GM18861 (cell line): ENCODE results near the gene SLC24A3.

Experiments
- ATAC-seq: cut with Tn5 transposase; IDR thresholded peaks from one replicate; pipeline ENCODE4 v1.9.1; 2021; ENCODE audit not compliant: unreplicated experiment

Gene SLC24A3

DNA sequence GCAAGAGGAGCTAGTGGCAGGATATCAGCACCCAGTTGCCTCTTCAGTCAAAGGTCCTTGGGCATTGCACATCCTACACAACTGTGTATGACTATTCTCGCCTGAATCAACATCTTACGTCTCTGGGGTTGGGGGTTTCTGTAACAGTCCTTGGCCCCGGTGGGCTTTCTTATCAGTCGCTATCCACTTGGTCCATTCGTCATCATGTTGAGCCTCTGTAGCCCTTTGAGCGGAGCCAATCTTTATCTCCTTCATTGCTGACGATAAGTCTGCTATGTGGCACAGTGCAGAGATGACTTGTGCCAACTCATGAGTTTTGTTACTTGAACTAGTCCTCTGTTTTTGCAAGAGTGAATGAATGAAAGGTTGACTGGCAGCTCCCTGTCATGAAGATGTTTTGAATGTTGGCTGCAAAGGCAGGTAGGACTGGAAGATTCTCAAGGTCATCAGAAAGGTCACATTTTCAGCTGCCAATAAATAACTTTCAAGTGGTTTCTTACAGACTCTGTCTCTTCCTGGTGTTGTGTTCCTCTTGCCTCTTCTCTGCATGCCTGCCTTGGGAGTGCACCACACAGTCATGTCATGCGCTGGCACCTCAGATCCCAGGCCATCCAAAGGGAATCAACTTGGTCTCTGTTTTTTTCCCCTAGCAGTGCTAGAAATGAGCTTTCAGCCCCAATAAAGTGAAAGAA lies 238.9 kb downstream of the SLC24A3 start:
- ATAC-seq, result no peak

DNA sequence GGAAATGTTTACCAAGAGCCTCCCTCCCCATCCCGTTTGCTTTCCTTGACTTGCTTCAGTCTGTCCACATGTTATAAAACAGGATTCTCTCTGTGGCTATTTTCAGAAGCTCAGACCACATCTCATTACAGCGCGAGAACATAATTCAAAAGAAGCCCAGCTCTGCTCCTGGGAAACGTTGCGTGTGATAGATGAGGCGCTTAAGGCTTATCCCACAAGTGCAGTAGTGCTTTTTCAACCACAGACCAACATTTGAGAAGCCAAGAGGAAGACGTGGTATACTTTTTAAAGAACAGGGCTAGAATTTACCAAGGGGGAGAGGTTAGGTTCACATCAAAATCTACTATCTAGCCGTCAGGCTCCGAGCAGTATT lies 239.5 kb downstream of the SLC24A3 start:
- no peak for ATAC-seq

DNA sequence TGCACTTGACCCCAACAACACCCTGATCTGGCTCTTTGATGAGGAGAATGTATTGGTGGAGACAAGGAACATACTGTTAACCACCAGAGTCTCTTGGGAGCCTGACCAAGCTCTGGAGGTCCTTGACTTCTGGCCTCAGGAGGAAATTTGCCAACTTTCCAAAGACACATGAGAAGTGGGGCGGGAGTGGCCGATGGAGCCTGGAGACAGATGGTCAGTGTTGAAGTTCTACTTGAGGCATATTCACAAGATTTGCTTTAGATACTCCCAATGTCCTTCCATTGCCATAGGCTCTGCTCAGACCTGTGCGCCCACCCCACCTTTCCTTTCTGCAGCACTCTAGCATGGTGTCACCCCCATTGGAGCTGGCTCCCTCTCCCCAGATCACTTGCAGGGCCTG lies 241.0 kb downstream of the SLC24A3 start:
- no peak for ATAC-seq

DNA sequence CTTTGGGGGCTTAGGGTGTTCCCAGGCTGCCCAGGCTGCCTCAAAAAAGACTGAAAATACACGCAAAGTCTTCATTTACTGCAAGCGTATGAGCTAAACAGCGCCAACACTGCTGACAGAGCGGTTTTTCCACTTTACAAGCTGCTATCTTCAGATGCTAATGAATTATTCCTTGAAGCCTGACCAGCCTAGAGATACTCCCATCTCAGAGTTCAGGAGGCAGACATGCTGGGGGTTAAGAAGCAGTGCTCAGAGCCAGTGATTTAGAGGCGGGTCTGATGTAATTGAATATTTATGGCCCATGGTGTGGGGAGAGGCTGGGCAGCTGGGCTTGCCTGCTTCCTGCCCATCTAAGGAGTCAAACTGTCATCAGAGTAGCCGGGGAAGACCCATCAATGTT lies 241.4 kb downstream of the SLC24A3 start:
- ATAC-seq, result no peak

DNA sequence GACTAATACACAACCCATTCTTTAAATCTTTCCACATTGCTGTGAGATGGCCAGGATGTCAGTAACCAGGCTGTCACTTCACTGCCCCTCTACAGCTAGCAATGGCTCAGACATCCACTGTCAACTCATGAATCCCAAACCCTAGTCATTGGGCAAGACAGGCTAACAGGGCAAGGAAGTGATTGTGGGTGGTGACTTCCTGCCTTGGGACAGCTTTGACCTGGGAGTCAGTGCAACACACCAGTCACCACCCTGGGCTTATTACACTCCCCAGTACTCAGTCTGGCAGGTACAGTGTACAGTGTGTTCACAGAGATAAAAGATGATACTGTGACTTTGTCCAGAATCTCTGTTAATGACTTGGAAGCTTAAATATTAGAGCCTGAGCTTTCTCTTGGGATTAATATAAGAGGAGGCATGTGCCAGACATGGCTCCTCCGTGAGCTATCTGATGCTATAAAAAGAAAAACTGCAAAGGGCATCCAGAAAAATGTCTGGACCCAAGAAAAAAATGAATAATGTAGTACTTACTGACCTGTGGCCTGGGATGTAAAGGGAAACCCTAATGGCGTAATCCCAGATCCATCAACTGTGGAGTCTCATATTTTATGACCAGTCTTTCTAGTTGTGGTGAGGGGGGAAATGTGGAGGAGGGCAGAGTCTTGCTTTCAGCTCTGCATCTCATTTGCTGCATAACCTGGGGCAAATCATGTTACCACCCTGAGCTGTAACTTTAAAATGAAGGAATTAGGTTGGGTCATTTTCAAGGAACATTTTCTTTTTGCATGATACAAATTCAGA lies 244.4 kb downstream of the SLC24A3 start:
- ATAC-seq, result no peak

DNA sequence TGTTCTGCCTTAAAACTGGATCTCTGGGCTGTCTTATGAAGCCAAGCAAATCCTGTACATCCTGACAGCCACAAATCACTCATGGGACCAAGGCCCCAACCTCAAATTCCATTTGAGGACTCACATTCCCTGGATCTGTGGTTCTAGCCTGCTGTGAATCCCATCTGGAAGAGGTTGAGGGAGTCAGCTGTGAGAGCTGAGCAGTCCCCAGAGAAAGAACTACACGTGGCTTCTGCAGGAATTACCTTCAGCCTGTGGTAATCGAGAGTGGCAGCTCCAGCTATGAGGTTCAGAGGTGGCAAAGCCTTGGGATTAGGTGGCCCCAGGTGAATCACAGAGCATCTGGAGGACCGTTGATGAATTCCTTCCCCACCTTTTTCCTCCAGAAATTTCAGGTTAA lies 245.2 kb downstream of the SLC24A3 start:
- ATAC-seq, result no peak

DNA sequence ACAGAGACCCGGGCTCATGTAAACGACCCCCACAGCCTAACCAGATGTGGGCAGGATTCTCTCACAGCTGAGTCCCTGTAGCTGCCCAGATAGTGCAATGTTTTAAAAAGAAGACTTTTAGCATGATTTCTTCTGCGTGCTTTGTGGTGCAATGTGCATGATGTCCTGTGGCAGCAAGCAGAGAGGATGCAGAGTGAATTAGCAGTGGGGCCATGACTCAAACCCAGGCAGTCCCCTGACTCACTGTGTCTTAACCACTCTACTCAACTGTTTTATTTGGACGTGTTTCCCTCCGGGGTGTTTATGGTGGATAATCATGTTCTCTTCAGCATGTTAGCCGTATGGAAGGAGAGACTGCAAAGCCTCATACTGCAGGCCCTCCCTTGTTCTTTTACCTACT lies 247.9 kb downstream of the SLC24A3 start:
- ATAC-seq, result no peak

DNA sequence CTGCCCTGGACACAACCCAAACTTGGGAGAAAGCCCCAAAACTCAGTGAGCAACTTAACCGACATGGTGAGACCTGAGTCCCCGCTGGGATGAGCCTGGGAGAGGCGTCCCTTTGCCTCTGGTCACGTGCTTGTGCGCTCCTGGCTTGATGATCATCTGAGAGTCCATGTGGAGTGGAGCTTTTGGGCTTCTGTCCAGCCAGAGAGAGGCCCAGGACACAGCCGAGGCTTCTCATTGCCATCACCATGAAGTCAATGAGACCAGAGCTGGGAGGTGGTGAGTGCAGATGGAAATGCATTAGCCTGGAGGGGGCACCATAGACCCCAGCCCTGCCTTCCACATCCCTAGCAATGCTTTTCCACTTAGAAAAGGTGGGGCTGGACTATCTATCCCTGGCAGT lies 250.0 kb downstream of the SLC24A3 start:
- ATAC-seq, result no peak

DNA sequence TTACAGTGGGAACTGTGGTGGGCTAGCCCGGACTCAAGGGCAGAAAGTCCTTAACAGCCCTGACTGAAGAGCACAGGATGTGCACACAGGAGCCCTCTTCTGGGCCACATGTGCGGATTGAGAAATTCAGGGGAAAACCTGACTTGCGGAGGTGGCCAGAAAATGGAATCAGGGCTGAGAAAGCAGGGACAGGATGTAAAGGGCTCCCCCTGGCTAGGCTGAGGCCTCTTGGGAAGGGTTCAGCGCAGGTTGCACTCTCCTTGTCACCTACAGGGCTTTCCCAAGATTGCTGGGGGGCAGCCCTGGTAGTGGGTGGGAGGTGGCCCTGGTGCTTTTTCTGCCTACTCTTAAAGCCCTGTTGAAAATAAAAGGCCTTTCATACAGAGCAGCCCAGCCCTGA lies 251.2 kb downstream of the SLC24A3 start:
- ATAC-seq, result no peak

DNA sequence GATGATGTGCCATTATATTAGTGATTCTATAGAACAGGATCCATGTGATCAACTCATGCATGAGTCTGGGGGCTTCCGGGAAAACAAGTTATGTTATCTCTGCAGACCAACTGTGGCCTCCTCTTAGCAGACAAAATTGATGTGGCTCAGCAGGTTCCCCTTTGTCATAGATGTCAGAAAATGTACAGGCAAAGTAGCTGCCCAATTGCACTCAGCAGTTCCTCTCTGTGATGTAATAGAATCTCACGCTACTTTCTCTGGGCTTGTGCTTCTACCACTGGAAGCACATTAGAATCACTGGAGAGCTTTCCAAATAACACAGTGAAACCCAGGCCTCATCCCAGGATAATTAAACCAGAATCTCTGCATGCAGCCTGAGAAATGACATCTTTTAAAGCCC lies 253.1 kb downstream of the SLC24A3 start:
- no peak for ATAC-seq

DNA sequence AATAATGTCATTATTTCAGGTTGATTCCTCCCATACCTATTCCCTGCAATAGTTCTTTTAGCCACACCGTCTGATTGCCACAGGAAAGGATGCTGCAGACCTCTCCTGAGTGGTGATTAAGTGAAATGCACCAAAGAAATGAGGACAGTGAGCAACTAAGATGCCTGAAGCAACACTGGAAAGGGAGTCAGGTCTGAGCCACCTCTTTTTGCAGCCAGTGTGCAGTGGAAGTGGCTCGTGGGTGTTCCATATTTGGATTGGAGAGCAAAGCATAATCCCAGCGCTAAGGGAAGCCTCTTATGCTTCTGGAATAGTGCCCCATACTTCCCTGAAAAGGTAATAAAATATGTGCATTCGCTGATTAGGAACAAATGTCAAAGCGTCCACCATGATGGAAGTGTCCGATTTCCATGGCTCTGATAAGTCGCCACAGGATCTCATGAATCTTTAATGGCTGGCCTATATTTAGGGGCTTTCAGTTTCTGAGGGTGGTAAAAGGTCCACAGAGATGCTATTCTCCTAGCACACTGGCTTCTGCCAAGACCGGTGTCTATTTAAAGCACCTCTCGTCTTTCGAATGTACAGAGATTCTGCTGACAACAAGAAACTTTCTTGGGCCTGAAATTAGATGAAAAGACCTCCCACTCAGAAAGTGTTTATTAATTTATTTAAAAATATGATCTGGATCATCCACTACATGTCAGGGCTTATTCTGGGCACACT lies 253.9 kb downstream of the SLC24A3 start:
- ATAC-seq, result no peak

DNA sequence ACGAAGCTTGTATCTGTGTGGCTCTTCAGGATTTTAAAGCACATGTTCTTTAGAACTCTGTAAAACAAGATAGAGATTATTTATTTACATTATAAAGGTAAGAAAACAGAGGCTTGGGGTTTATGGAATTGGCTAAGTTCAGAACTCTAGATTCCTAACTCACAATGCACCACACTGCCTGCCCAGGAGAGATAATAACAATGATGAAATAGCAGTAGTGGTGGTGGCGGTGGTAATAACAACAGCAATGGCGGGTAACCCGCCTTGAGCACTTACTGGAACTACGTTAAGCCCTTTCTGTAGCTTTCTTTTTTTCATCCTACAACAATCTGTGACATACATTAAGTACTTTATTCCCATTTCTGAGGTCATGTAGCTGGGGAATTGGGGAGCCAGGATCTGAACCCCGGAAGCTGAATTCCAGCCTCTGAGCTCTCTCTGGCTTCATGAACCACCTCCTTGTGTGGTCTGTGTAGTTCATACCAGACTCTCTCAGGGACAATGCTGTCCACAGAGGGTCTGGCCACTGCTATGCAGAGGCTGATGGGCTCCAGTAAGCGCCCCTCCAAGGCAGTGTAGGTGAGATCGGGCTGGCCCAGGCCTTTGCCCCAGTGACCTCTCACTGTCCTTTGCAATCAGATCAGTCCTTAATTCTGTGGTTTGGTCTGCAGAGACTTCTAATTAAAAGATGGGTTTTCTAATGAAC lies 260.9 kb downstream of the SLC24A3 start:
- ATAC-seq, result no peak

DNA sequence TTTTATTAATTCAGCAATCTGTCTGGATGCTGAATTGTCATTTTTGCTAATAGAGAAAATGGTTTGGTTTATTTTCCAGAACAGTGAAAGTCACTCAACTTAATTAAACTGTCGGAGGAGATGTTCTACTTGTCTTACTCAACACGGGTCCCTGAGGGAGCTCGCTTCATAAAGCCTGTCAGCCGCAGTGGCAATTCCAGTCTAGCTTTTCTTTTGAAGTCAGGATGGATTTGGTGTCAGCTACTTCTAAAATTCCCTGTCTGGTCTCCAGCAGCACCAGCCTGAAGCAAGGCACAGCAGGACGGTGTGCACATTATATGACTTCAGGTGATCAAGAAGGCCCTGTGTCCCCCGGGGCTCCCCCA lies 261.5 kb downstream of the SLC24A3 start:
- ATAC-seq, result no peak

DNA sequence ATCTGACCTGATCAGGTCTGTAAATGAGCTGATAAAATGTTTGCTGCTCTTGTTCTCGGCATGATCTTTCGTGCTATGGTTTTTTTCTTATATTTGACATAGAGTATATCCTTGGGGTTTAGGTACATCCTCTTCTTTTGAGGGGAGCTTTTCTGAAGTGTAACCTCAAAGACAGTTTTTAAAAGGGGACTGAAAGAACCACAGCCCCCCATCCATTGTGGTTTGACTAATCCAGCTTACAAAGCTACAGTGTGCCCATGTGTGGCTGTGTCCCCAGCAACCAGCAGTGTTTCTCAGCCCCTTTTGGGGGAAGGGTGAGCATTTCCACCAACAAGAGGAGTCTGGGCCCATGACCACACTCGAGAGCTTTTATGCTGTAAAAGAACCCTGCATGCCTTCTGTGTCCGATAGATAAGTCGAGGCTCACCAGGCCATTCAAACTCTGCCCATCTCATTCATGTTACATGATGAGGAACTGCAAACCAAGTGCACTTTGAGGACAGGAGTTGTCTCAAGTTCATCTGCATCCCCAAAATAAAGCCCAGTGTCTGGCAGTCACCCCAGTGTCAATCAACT lies 266.0 kb downstream of the SLC24A3 start:
- no peak for ATAC-seq

DNA sequence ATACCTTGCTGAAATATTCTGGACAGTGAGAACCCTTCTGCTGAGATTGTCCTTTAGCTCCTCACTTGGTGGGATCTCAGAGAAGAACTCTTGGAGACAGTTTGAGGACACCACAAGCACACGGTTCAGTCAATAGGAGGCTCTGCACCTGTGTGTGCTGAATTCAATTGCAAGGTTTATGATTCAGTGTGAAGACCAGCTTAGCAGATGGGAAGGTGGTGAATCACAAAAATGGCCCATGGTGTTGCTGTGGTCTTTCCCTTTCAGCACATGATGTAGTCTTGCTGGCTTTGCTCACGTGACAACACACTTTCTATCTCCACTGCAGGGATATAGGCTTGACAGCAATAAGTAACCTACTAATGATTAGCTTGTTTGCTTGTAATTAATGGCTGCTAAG lies 270.3 kb downstream of the SLC24A3 start:
- no peak for ATAC-seq

DNA sequence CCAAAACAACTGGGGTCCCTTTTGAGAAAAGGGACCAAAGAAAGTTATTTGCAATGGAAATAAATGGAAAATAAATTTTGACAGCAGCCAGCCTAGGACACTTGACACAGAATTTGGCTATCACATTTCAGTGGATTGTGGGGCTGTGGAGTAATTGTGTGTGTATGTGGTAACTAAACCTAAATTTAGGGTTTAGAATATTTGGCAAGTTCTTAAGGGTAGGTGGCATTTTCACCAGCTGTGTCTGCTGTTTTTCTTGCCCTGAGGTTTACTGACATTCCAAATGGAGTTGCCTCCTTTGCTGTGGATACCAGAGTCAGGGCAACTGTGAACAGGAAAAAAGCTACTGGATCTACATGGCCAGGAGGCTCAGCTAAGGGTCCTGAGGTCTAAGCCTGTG lies 270.9 kb downstream of the SLC24A3 start:
- ATAC-seq, result no peak

DNA sequence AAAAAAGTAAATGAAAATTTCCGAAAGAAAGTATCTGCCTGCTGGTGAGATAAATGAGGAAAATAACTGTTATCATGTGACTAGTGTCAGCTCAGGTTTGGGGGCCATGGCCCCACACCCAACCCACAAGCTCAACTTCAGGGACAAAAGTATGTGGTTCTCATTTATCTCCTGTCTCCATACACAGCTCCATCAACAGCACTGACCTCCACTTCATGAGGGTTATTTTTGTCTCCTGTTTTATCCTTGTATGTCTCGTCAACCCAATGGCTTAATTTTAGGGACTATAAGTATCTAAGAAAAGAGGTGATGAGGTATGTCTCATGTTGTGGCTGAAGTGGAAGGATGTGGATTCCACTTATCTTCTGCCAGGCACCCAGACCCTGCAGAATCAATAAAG lies 274.0 kb downstream of the SLC24A3 start:
- no peak for ATAC-seq

DNA sequence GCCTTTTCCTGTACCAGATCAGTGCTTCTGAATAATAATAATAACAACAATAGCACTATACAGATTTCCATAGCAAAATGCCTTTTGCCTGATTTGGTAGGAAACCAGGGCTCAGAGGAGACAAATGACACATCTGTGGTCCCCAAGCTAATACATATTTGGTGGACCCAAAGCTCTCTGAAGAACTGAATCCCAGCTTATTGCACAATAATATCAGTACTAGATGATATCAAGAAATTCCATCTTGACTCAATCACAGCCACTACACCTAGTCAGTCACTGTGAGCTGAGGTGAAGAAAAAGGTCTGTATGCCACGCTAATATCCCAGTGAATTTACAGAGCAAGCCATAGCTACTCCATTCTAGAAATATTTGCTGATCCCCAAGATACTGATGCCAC lies 275.0 kb downstream of the SLC24A3 start:
- ATAC-seq, result no peak

DNA sequence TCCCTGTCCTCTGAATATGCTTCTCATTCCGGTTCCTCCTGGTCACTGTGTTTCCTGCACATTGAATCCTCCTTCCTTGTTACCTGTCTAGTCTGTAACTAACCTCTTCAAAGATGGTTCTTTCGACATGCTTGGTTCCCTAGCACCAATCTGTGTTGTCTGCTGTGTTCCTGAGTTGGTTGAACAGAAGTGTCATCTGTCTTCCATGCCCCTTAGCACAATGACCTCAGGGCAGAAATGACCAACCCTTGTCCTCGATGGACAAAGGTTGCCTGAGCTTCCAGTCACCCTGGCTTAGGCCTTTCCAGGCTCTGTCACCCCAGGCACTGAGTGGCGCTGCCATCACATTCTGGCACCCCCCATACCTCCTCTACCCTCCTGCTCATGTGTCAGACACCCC lies 278.8 kb downstream of the SLC24A3 start:
- no peak for ATAC-seq

DNA sequence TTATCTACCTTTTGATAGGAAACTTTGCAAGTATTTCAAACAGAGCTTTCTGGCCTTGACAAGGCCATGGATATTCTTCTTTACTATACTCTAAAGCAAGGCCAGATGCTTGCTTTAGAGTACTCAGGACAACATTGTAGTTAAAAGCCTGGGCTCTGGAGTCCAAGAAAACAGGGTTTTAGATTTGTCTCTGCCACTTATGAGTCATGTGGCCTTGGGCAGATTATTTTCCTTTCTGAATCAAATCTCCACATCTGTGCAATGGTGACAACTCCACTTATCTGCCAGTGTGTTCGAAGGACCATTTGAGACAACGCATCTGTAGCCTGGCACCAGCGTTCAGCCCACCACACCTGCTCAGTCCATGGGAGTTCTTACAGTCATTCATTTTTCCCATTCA lies 279.7 kb downstream of the SLC24A3 start:
- no peak for ATAC-seq

DNA sequence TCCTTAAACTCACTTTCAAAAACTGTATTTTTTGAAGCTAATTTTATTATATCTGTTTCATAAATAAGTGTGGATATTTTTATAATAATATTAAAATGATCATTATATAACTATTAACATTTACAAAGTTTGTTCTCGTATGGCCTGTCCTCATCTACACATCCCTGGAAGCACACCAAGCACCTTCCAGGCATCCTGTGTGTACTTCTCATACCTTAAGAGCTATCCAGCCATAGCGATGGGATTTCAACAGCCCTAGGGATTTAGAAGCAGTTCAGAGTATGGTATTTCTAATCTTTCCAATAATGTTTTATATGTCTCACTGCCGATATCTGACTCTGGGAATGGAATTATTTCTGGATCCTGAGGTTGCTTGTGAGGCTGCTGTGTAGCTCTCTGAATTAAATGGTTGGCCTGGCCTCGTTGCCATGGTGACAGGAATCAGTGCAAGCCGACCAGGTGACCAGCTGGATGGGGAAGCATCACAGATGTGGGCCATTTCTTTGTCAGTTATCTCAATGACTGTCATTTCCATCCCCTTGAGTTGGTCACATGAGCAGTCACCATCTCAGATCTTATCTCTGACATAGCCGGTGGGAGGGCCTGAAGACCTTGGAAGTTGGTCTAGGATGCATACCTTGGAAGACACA lies 280.4 kb downstream of the SLC24A3 start:
- no peak for ATAC-seq
